GM12878 (cell line): ENCODE measurements around the gene FSTL4. TPM values are rescaled to one million over a fixed set of nuclear protein-coding genes. Genes with fewer than 3 reads are reported as not detected.

Experiments used
- ATAC-seq: fragments of 200-7000 bp; cut with Tn5 transposase; 3 replicates; pipeline ENCODE4 v1.9.1; 2020; ENCODE audit warnings: mild to moderate bottlenecking, moderate library complexity
- BruUV-seq: library from RNA; stranded (reverse); fragments of 400-500 nt; replicated peaks from 2 replicates; lab custom pipeline; 2021; lab: Mats Ljungman, UMichigan
- CTCF ChIA-PET: fragments of 300-600 bp; sonication (Branson Sonifier 250); formaldehyde crosslinking; extraction: SDS; loops from one replicate; lab custom pipeline; 2021; ENCODE audit warnings: inconsistent platforms; lab: Yijun Ruan, JAX
- POLR2A ChIA-PET: fragments of 350-600 bp; formaldehyde crosslinking; extraction: SDS; loops from one replicate; lab custom pipeline; 2021; ENCODE audit warnings: inconsistent platforms; lab: Charles Lee
- RAD21 ChIA-PET: fragments of 300-600 bp; sonication (Branson Sonifier 250); formaldehyde crosslinking; loops from one replicate; lab custom pipeline; 2023; ENCODE audit warnings: antibody characterized with exemption; ENCODE audit not compliant: unreplicated experiment; lab: Charles Lee
- SMC1A ChIA-PET: fragments of 300-600 bp; sonication (Branson Sonifier 250); formaldehyde crosslinking; loops from one replicate; lab custom pipeline; 2023; ENCODE audit not compliant: unreplicated experiment, uncharacterized antibody; lab: Charles Lee
- DNase-seq: peaks from one replicate; pipeline ENCODE4 v3.0.0-alpha.2; 2011; ENCODE audit warnings: low read depth, low spot score
- FAIRE-seq: peaks from 3 replicates; lab custom pipeline; 2011; peaks lifted over from hg19 to GRCh38; lab: Jason Lieb, UNC
- H2AFZ ChIP-seq: 2 replicates; pipeline ENCODE4 v1.6.0; 2011; ENCODE audit warnings: low read depth, low read length, control low read depth; ENCODE audit not compliant: control insufficient read depth
- H3K27ac ChIP-seq: 2 replicates; pipeline ENCODE4 v1.5.1; 2011; ENCODE audit warnings: control low read depth; ENCODE audit not compliant: control insufficient read depth, insufficient read depth
- H3K27me3 ChIP-seq, 2 experiments: replicated peaks in 1 of 2; 2 replicates each; pipeline versions ENCODE4 v1.6.0 to v1.6.1; 2011; ENCODE audit warnings: low read length in 1 of 2; ENCODE audit not compliant: control insufficient read depth in 2 of 2, insufficient read depth in 2 of 2
- H3K36me3 ChIP-seq, 2 experiments: 2 replicates each; pipeline ENCODE4 v1.5.1; 2011; ENCODE audit warnings: low read length in 1 of 2; ENCODE audit not compliant: control insufficient read depth in 2 of 2, insufficient read depth in 2 of 2
- H3K4me1 ChIP-seq: 2 replicates; pipeline ENCODE4 v1.6.1; 2011; ENCODE audit warnings: mild to moderate bottlenecking, low read length, moderate library complexity, mixed read lengths; ENCODE audit not compliant: control insufficient read depth, insufficient read depth
- H3K4me2 ChIP-seq: 2 replicates; pipeline ENCODE4 v1.6.0; 2011; ENCODE audit warnings: control low read depth; ENCODE audit not compliant: control insufficient read depth, insufficient read depth
- H3K4me3 ChIP-seq: fragments of 200-600 bp; sonication (generic); 2 replicates; pipeline ENCODE4 v1.5.1; 2016
- H3K79me2 ChIP-seq: 2 replicates; pipeline ENCODE4 v1.6.0; 2011; ENCODE audit warnings: low read length; ENCODE audit not compliant: control insufficient read depth, insufficient read depth
- H3K9ac ChIP-seq: 2 replicates; pipeline ENCODE4 v1.8.0; 2011; ENCODE audit warnings: low read length, control low read depth, mixed read lengths; ENCODE audit not compliant: control insufficient read depth, insufficient read depth
- H3K9me3 ChIP-seq: replicated peaks from 3 replicates; pipeline ENCODE4 v1.5.1; 2011; ENCODE audit warnings: mild to moderate bottlenecking, low read length; ENCODE audit not compliant: control insufficient read depth, insufficient read depth
- H4K20me1 ChIP-seq: 2 replicates; pipeline ENCODE4 v1.6.0; 2011; ENCODE audit not compliant: control insufficient read depth, insufficient read depth
- ATF7 ChIP-seq: fragments of 450-650 bp; IDR thresholded peaks from 2 replicates; pipeline ENCODE4 v1.6.1; 2016; ENCODE audit warnings: low read depth, mild to moderate bottlenecking
- CREB1 ChIP-seq: IDR thresholded peaks from 2 replicates; pipeline ENCODE4 v1.6.1; 2012; ENCODE audit warnings: low read depth, mild to moderate bottlenecking, inconsistent platforms
- CREM ChIP-seq: IDR thresholded peaks from 2 replicates; pipeline ENCODE4 v1.6.1; 2014; ENCODE audit warnings: antibody characterized with exemption, low read depth
- EED ChIP-seq: sonication (generic); IDR thresholded peaks from 2 replicates; pipeline ENCODE4 v1.6.1; 2016; ENCODE audit warnings: antibody characterized with exemption, low read depth
- ETV6 ChIP-seq, 2 experiments: fragments of 450-650 bp in 1 of 2; IDR thresholded peaks in 1 of 2; conservative IDR thresholded peaks in 1 of 2; 2 replicates each; pipeline ENCODE4 v1.6.1; 2014; ENCODE audit warnings: antibody characterized with exemption in 1 of 2, borderline replicate concordance in 1 of 2, low read depth in 1 of 2, mild to moderate bottlenecking in 1 of 2, moderate library complexity in 1 of 2
- IKZF2 ChIP-seq, 2 experiments: fragments of 450-650 bp; IDR thresholded peaks; 2 replicates each; pipeline ENCODE4 v1.6.1; 2017; ENCODE audit warnings: mild to moderate bottlenecking in 2 of 2, moderate library complexity in 2 of 2
- NFIC ChIP-seq: IDR thresholded peaks from 2 replicates; pipeline ENCODE4 v1.6.1; 2012; ENCODE audit warnings: low read depth, mild to moderate bottlenecking, inconsistent platforms, low read length, moderate library complexity
- PAX8 ChIP-seq: fragments of 450-650 bp; IDR thresholded peaks from 2 replicates; pipeline ENCODE4 v1.6.1; 2017; ENCODE audit warnings: mild to moderate bottlenecking, moderate library complexity
- RAD21 ChIP-seq: IDR thresholded peaks from 2 replicates; pipeline ENCODE4 v1.6.1; 2011; ENCODE audit warnings: mild to moderate bottlenecking, low read depth, low read length, moderate library complexity; ENCODE audit not compliant: insufficient read depth
- RB1 ChIP-seq: fragments of 450-650 bp; formaldehyde crosslinking; IDR thresholded peaks from 2 replicates; pipeline ENCODE4 v1.6.1; 2017; ENCODE audit warnings: mild to moderate bottlenecking, borderline replicate concordance
- SMC3 ChIP-seq: IDR thresholded peaks from 2 replicates; pipeline ENCODE4 v1.6.1; 2011; ENCODE audit warnings: low read length, improper control_type of control experiment, borderline replicate concordance
- SRF ChIP-seq, 2 experiments: IDR thresholded peaks; 2 replicates each; pipeline ENCODE4 v1.6.1; 2011; ENCODE audit warnings: low read depth in 2 of 2, low read length in 2 of 2, mild to moderate bottlenecking in 1 of 2, moderate library complexity in 1 of 2
- TCF7 ChIP-seq: IDR thresholded peaks from 2 replicates; pipeline ENCODE4 v1.6.1; 2014; ENCODE audit warnings: antibody characterized with exemption, borderline replicate concordance
- ZNF207 ChIP-seq: fragments of 450-650 bp; IDR thresholded peaks from 2 replicates; pipeline ENCODE4 v1.6.1; 2014; ENCODE audit warnings: antibody characterized with exemption, mild to moderate bottlenecking, borderline replicate concordance
- WGBS: methylation state at CpG from one replicate; pipeline ENCODE4 v1.1.6; 2016; ENCODE audit warnings: low lambda C conversion rate; ENCODE audit not compliant: insufficient replicate concordance, insufficient coverage; ENCODE audit errors: missing lambda C conversion rate; 5-methylcytosine and 5-hydroxymethylcytosine counted together
- in situ Hi-C: fragments of 300-500 bp; cut with MboI; formaldehyde crosslinking; loops from 9 replicates; pipeline ENCODE4 v1.14.3; 2018; ENCODE audit warnings: mixed read lengths
- intact Hi-C: fragments of 100-400 bp; cut with micrococcal nuclease; formaldehyde crosslinking; loops from one replicate; pipeline ENCODE4 v1.14.2; 2022; ENCODE audit not compliant: unreplicated experiment
- polyA plus RNA-seq, 11 experiments: library from polyadenylated mRNA; depleted of rRNA in 4 of 11; unstranded in 6 of 11; stranded (reverse) in 5 of 11; fragments of >200 nt; fragmentation: Nextera tagmentation in 4 of 11; fragmentation: Illumina TruSeq in 1 of 11; extraction: Ambion mirVana in 4 of 11; extraction: Trizol in 1 of 11; gene quantifications; 1 replicate in 1 of 11; 2 replicates in 10 of 11; pipeline versions ENCODE4 v1.2.1 to v1.2.3, GENCODE V29; 2011 to 2016; ENCODE audit warnings: inconsistent platforms in 2 of 11, missing spikeins in 2 of 11, low read depth in 1 of 11
- total RNA-seq, 4 experiments: library from RNA; depleted of rRNA in 3 of 4; stranded (reverse); fragments of >200 nt in 3 of 4; fragmentation: Illumina TruSeq in 1 of 4; extraction: Trizol in 1 of 4; gene quantifications; 2 replicates each; pipeline versions ENCODE4 v1.2.1 to v1.2.3, GENCODE V29; 2013 to 2021
- TF ChIP-seq, protein P1 (sequence below): IDR thresholded peaks from 2 replicates; pipeline ENCODE4 v1.6.1; 2011; ENCODE audit warnings: borderline replicate concordance, low read depth, mild to moderate bottlenecking, moderate library complexity, mixed read lengths, low read length; ENCODE audit not compliant: insufficient read depth; ENCODE audit errors: extremely low read length
- TF ChIP-seq, protein P2 (sequence below): IDR thresholded peaks from 2 replicates; pipeline ENCODE4 v1.6.1; 2012; ENCODE audit warnings: low read length, inconsistent platforms
- TF ChIP-seq, protein P3 (sequence below), 3 experiments: IDR thresholded peaks in 2 of 3; conservative IDR thresholded peaks in 1 of 3; 2 replicates each; pipeline ENCODE4 v1.5.1; 2011; ENCODE audit warnings: low read depth in 3 of 3, low read length in 3 of 3, mild to moderate bottlenecking in 3 of 3, control low read depth in 2 of 3, moderate library complexity in 2 of 3, inconsistent platforms in 1 of 3, mixed read lengths in 1 of 3; ENCODE audit not compliant: control insufficient read depth in 2 of 3, insufficient read depth in 1 of 3; ENCODE audit errors: extremely low read depth in 1 of 3

FSTL4 gene
- total and polyA plus RNA-seq, 10 of the 15 experiments (the other 5 are each of a cell fraction or from before 2014, with no cell fraction given): 0.01 to 0.79 (median 0.21) TPM; not detected in 6

DNA sequence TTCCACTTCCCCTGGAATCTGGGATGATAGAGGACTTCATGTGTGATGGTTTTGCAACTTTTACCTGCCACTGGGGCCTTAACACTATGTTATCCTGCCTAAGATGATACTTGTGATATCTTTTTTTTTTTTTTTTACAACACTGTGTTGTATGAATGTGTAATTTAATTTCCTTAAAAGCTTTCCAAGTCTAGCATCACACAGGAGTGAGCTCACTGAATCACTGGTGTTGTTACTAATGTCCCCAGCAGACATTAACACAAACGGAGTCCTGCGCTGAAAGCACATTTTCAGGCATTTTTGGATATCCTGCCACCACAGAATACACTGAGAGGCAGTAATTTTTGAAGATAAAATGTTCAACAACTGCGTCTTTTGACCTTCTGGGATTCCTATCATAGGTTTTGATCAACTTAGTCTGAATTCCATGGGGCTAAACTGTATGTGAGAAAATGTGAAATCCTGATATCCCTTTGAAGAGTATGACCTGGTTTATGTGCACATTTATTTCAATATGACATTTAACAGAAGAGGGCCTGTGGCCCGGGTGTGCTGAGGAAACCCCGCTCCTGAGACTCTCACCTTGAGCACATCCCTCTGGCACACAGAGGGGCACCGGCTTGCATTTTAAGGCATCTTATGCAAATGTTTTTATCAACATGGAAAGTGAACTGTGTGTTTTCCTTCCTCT is 118.0 kb downstream of the FSTL4 start (continued):
- no peak for TF ChIP-seq RB1
- TF ChIP-seq ZNF207: no peak
- TF ChIP-seq SRF (IDR thresholded peaks at IDR 0.05; ENCODE audit: low read depth in 2 of 2, low read length in 2 of 2): no peak
- no peak for TF ChIP-seq PAX8

DNA sequence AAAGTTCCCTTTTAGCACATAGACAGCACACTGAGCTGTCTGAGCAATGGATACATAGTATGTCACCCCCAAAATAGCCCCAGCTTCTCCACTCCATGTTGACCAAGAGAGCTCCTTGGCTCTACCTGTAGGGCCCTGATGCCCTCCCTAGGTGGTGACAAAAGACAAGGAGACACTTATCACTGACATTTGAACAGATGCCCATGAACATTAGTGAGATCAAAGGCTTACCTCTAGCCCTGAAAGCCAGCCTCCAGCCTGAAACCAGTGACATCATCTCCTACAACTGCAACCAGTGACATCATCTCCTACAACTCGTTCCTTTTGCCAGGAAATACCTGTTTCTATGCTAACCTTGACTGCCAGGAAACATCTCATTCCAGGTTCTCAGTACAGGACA is 122.7 kb downstream of the FSTL4 start:
- DNase-seq (no peak), FAIRE-seq (no peak), ATAC-seq (peak; percentile 96)
- Histone ChIP-seq H3K4me3 (no peak overlapping the region), H3K27me3 (no peaks in the 10 kb centered on the region; a peak in 2 of 4 replicates), H3K36me3 (no peaks in the 10 kb centered on the region), H3K79me2 (no peaks in the 10 kb centered on the region), H3K4me1 (no peaks in the 10 kb centered on the region), H3K9me3 (no peaks in the 10 kb centered on the region), H3K4me2 (no peak overlapping the region), H3K27ac (no peak overlapping the region), H3K9ac (no peak overlapping the region), H4K20me1 (no peaks in the 10 kb centered on the region), H2AFZ (no peak overlapping the region)
- in situ Hi-C loops (no loop called here), intact Hi-C loops (loop anchor here (10.0 kb wide), 1 partner anchor 375 kb away; no protein-coding TSS in a partner anchor)
- RAD21 ChIA-PET: interaction anchor here (1.0 kb wide), 1 partner anchor 455 kb away, joined by 4 read pairs; no protein-coding TSS in a partner anchor
- peak; percentile 68 for TF ChIP-seq RAD21
- TF ChIP-seq NFIC: peak; percentile 22; the same call in 1 of the 2 replicates
- TF ChIP-seq, protein P1, sequence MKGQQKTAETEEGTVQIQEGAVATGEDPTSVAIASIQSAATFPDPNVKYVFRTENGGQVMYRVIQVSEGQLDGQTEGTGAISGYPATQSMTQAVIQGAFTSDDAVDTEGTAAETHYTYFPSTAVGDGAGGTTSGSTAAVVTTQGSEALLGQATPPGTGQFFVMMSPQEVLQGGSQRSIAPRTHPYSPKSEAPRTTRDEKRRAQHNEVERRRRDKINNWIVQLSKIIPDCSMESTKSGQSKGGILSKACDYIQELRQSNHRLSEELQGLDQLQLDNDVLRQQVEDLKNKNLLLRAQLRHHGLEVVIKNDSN: no peak
- TF ChIP-seq, protein P2, sequence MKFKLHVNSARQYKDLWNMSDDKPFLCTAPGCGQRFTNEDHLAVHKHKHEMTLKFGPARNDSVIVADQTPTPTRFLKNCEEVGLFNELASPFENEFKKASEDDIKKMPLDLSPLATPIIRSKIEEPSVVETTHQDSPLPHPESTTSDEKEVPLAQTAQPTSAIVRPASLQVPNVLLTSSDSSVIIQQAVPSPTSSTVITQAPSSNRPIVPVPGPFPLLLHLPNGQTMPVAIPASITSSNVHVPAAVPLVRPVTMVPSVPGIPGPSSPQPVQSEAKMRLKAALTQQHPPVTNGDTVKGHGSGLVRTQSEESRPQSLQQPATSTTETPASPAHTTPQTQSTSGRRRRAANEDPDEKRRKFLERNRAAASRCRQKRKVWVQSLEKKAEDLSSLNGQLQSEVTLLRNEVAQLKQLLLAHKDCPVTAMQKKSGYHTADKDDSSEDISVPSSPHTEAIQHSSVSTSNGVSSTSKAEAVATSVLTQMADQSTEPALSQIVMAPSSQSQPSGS: peak; percentile 43; the same call in 1 of the 2 replicates
- peak; percentile 79 for TF ChIP-seq CREB1
- no peak for TF ChIP-seq IKZF2 (IDR thresholded peaks at IDR 0.05)
- TF ChIP-seq, protein P3, sequence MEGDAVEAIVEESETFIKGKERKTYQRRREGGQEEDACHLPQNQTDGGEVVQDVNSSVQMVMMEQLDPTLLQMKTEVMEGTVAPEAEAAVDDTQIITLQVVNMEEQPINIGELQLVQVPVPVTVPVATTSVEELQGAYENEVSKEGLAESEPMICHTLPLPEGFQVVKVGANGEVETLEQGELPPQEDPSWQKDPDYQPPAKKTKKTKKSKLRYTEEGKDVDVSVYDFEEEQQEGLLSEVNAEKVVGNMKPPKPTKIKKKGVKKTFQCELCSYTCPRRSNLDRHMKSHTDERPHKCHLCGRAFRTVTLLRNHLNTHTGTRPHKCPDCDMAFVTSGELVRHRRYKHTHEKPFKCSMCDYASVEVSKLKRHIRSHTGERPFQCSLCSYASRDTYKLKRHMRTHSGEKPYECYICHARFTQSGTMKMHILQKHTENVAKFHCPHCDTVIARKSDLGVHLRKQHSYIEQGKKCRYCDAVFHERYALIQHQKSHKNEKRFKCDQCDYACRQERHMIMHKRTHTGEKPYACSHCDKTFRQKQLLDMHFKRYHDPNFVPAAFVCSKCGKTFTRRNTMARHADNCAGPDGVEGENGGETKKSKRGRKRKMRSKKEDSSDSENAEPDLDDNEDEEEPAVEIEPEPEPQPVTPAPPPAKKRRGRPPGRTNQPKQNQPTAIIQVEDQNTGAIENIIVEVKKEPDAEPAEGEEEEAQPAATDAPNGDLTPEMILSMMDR (IDR thresholded peaks at IDR 0.05 in 2 of 3, conservative IDR thresholded peaks at IDR 0.05 in 1 of 3; ENCODE audit: control insufficient read depth in 2 of 3, extremely low read depth in 1 of 3, insufficient read depth in 1 of 3, low read depth in 3 of 3, low read length in 3 of 3): peak; percentile 26 to 50 (median 28); a peak in 4 of 6 replicates
- peak; percentile 37; the same call in 1 of the 2 replicates for TF ChIP-seq SMC3
- peak; percentile 86 for TF ChIP-seq ATF7
- peak; percentile 46; the same call in 1 of the 2 replicates for TF ChIP-seq CREM
- TF ChIP-seq ETV6 (conservative IDR thresholded peaks at IDR 0.05 in 1 of 2, IDR thresholded peaks at IDR 0.05 in 1 of 2; ENCODE audit: borderline replicate concordance in 1 of 2, low read depth in 1 of 2): 0 out of 4 replicates have a peak, but pooled peaks of 1 of the 2 experiments have one; percentile 36
- TF ChIP-seq EED: no peak
- TF ChIP-seq TCF7: peak; percentile 67
- no TSS peak for BruUV-seq
- SMC1A ChIA-PET: interaction anchor here (1.1 kb wide), 1 partner anchor 669 kb away, joined by 3 read pairs; no protein-coding TSS in a partner anchor
- CTCF ChIA-PET: interaction anchor here (0.6 to 1.6 kb wide), 5 partner anchors 66 to 490 kb away, joined by 3 to 10 read pairs (median 5); no protein-coding TSS in a partner anchor
- POLR2A ChIA-PET: no interaction called here
- WGBS: 0% methylated on average over 1 of the region's 1 CpG
